HG03103 (cell line): Measurements from ENCODE around the gene MS4A2.
"Not testable (repeated sequence)": the region's sequence is repeated elsewhere in the genome, so short reads cannot be mapped to it uniquely, and the experiment has no call there.

Experiments used
- ATAC-seq: cut with Tn5 transposase; IDR thresholded peaks from one replicate; pipeline ENCODE4 v1.9.1; 2021; ENCODE audit warnings: low read depth; ENCODE audit not compliant: unreplicated experiment

Gene MS4A2

GRCh38 chr11:60100516-60100915, 12.1 kb downstream of the MS4A2 start:
- no peak for ATAC-seq

- ATAC-seq: not testable (repeated sequence)
Measured at GRCh38 chr11:60101368-60101767, 12.9 kb downstream of the MS4A2 start.

- ATAC-seq: not testable (repeated sequence)
Measured at GRCh38 chr11:60104471-60105115, 16.1 kb downstream of the MS4A2 start.

- not testable (repeated sequence) for ATAC-seq
Measured at GRCh38 chr11:60108631-60109030, 20.2 kb downstream of the MS4A2 start.

GRCh38 chr11:60111793-60112192, 23.3 kb downstream of the MS4A2 start:
- no peak for ATAC-seq

GRCh38 chr11:60116996-60117790, 28.7 kb downstream of the MS4A2 start:
- ATAC-seq: no peak

- ATAC-seq: no peak
Measured at GRCh38 chr11:60118338-60118737, 29.9 kb downstream of the MS4A2 start.

GRCh38 chr11:60119710-60120109, 31.2 kb downstream of the MS4A2 start:
- no peak for ATAC-seq

GRCh38 chr11:60121264-60121663, 32.8 kb downstream of the MS4A2 start:
- no peak for ATAC-seq

GRCh38 chr11:60122414-60123036, 34.1 kb downstream of the MS4A2 start:
- ATAC-seq: no peak

- ATAC-seq: no peak
Measured at GRCh38 chr11:60124802-60125432, 36.5 kb downstream of the MS4A2 start.

- no peak for ATAC-seq
Measured at GRCh38 chr11:60125956-60126585, 37.6 kb downstream of the MS4A2 start.

GRCh38 chr11:60127311-60127811, 38.9 kb downstream of the MS4A2 start:
- ATAC-seq: no peak

- no peak for ATAC-seq
Measured at GRCh38 chr11:60128376-60128775, 39.9 kb downstream of the MS4A2 start.

- ATAC-seq: not testable (repeated sequence)
Measured at GRCh38 chr11:60128866-60129265, 40.4 kb downstream of the MS4A2 start.

GRCh38 chr11:60129853-60130252, 41.4 kb downstream of the MS4A2 start:
- no peak for ATAC-seq

- ATAC-seq: no peak
Measured at GRCh38 chr11:60130496-60130895, 42.0 kb downstream of the MS4A2 start.

- ATAC-seq: no peak
Measured at GRCh38 chr11:60131912-60132311, 43.4 kb downstream of the MS4A2 start.

- ATAC-seq: no peak
Measured at GRCh38 chr11:60133917-60134316, 45.5 kb downstream of the MS4A2 start.

- ATAC-seq: no peak
Measured at GRCh38 chr11:60143768-60144167, 55.3 kb downstream of the MS4A2 start.
